PC-9 (cell line): Measurements from ENCODE around the gene OR2F2.

Experiments
- CTCF ChIP-seq: fragments of 200-600 bp; sonication (generic); conservative IDR thresholded peaks from 2 replicates; pipeline ENCODE4 v1.6.1; 2017; ENCODE audit warnings: mixed run types, antibody characterized with exemption, mild to moderate bottlenecking, moderate library complexity
- EZH2 ChIP-seq: fragments of 200-600 bp; sonication (generic); IDR thresholded peaks from 2 replicates; pipeline ENCODE4 v1.8.0; 2017; ENCODE audit warnings: antibody characterized with exemption, low read depth

- TF ChIP-seq CTCF: no peak
- no peak for TF ChIP-seq EZH2
Observed at GRCh38 chr7:143914938-143915652, 19.9 kb upstream of the OR2F2 start.
